Brain microvascular endothelial cell (primary cell): ENCODE data around the gene TXNDC2.
A peak's percentile ranks its signal among the peaks of the same experiment; 100 is the strongest.

Experiments used
- DNase-seq: peaks from one replicate; pipeline ENCODE4 v3.0.0-alpha.2; 2020
- H3K27ac ChIP-seq: fragments of 250-450 bp; sonication (Bioruptor Pico); 2 replicates; pipeline ENCODE4 v1.5.1; 2020; ENCODE audit warnings: mild to moderate bottlenecking, moderate library complexity
- H3K27me3 ChIP-seq: fragments of 250-450 bp; sonication (Bioruptor Pico); replicated peaks from 2 replicates; pipeline ENCODE4 v1.5.1; 2020; ENCODE audit warnings: mild to moderate bottlenecking
- H3K36me3 ChIP-seq: fragments of 250-450 bp; sonication (Bioruptor Pico); replicated peaks from 2 replicates; pipeline ENCODE4 v1.5.1; 2020; ENCODE audit warnings: mild to moderate bottlenecking
- H3K4me3 ChIP-seq: 2 replicates; pipeline ENCODE4 v1.5.1; 2011; ENCODE audit warnings: low read depth, mild to moderate bottlenecking, control low read depth, low read length, moderate library complexity
- in situ Hi-C: cut with HindIII; loops from 2 replicates; pipeline ENCODE4 v1.10.0; 2017; ENCODE audit warnings: low sequenced_read_pairs, low pct_ligation_motif_present
- TF ChIP-seq, protein P1 (sequence below): IDR thresholded peaks from 2 replicates; pipeline ENCODE4 v1.5.1; 2011; ENCODE audit warnings: low read depth, mild to moderate bottlenecking, moderate library complexity, low read length, control low read depth, inconsistent platforms; ENCODE audit errors: missing control alignments

The TXNDC2 gene

DNA sequence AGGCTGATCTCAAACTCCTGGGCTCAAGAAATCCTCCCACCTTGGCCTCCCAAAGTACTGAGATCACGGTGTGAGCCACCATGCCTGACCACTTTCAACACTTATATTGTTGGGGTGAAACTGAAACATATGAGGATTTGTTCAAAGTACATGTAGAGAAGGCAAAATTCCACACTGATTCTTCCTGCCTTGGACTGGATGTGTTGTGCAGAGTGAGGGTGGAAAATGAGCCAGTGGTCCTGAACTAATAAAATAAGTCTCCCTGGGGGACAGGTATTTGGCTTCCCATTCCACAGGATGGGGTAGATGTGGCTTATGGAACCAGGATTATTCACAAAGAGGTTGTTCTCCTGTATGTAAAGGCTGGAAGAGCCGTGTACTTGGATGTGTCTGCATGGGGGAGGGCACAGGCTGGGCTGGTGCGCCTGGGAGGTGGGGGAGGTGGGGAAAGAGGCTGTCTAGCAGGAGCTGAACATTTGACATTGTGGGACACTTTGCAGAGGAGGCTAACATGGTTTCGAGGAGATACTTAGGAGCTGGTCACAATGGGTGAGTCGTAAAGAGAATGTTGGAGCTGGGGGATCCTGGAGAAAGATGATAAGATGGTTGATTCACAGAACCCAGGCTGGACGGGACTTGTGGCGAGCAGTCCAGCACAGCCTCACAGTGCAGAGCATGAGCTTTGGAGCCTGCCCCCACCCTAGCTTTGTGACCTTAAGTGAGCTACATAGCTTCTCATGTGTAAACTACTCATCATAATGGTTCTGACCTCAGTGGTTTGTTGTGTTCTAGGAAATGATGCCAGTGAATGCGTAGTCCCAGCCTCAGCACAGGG, at the start of gene TXNDC2:
Gene TXNDC2, plus strand, starts transcription at position 804 of the 835 bp plus-strand sequence. CDS start 708 bp downstream, outside the sequence.
- in situ Hi-C loops: no loop called here
- DNase-seq: no peak

DNA sequence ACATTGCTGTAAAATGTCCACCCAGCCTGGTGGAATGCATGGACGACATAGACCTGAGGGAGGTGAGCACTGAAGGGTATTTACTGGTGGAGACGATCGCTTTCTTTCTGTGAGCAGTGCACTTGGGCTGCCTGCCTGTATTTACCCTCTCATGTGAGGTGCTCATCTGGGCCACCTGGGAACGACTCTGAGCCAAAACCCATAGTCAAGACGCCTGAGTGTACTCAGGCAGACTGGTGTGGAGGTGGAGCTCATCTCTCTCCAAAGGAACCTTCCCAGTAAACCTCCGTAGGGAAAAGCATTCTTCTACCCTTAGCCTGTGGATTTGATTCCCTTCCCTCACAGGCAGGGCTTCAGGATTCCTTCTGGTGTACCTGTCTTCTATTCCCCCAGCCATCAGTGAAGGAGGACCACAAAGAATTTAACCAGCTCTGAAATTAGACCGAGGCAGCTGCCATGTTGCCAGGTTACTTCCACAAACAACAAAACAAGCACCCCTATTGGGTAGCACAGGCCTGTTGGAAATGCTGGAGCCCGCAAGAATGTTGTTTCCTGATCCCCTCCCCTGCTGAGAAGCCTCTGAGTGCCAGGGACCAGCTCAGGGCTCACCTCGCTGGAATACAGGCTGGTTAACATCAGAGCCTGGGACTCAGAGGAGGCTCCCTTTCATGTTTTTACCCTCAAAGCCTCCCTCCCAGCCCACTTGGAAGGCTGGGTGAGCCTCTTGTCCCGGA, 47.5 kb upstream of the TXNDC2 start:
- Histone ChIP-seq H3K36me3 (peaks cover 16% of the 10 kb centered on the region), H3K27ac (peak overlapping the region; percentile 14), H3K27me3 (no peaks in the 10 kb centered on the region), H3K4me3 (no peak overlapping the region)
- DNase-seq: peak; percentile 79
- TF ChIP-seq, protein P1, sequence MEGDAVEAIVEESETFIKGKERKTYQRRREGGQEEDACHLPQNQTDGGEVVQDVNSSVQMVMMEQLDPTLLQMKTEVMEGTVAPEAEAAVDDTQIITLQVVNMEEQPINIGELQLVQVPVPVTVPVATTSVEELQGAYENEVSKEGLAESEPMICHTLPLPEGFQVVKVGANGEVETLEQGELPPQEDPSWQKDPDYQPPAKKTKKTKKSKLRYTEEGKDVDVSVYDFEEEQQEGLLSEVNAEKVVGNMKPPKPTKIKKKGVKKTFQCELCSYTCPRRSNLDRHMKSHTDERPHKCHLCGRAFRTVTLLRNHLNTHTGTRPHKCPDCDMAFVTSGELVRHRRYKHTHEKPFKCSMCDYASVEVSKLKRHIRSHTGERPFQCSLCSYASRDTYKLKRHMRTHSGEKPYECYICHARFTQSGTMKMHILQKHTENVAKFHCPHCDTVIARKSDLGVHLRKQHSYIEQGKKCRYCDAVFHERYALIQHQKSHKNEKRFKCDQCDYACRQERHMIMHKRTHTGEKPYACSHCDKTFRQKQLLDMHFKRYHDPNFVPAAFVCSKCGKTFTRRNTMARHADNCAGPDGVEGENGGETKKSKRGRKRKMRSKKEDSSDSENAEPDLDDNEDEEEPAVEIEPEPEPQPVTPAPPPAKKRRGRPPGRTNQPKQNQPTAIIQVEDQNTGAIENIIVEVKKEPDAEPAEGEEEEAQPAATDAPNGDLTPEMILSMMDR: no peak
- in situ Hi-C loops: no loop called here

More for the DNA sequence above, at the start of gene TXNDC2:
- TF ChIP-seq, protein P1: no peak
- H3K4me3 ChIP-seq: no peak within 1 kb of the TSS
- no peaks in the 10 kb centered on the region for H3K27me3 ChIP-seq
- H3K27ac ChIP-seq: no peak within 1 kb of the TSS
- H3K36me3 ChIP-seq: no peaks in the 10 kb centered on the region

DNA sequence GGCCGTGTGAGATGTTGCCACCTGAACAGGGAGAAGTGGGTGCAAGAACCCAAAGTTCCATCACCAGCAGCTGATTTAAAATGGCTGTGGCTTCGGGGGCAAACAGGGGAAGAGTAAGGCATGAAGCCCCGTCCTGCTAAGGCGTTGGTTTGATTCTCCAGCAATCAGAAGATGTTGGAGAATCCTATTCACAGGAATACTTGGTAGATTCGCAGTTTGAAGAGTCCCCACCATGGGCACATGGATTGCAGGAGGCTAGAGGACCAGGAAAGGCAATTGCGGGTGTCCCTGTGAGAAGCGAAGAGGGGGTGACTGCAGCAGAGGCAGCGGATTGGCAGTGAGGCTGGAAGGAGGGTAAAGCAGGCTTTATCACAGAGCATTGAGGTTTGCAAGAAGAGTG, 46.6 kb upstream of the TXNDC2 start:
- no peaks in the 10 kb centered on the region for H3K27me3 ChIP-seq
- in situ Hi-C loops: no loop called here
- DNase-seq: no peak
- no peak overlapping the region for H3K27ac ChIP-seq
- TF ChIP-seq, protein P1: no peak
- H3K36me3 ChIP-seq: peaks cover 16% of the 10 kb centered on the region
- H3K4me3 ChIP-seq: no peak overlapping the region

DNA sequence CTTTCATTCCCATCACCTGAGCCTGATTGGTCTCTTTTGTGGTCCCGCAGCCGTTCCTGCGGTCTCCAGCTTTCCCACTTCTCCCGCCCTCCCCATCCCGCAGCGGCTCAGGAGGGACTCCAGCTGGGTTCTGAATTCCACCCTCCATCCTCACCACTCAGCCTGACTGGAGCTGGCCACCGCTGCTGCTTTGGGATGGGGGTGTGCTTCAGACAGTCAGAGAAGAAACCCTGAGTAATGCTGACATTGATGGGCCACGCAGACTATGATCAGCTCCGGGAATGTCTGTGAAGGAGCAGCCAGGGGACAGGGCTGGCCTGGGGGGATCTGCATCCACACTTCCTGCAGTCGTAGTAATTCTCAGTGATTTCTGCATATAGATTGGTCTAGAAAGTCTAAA, 45.9 kb upstream of the TXNDC2 start:
- no peak overlapping the region for H3K27ac ChIP-seq
- H3K36me3 ChIP-seq: peaks cover 19% of the 10 kb centered on the region
- no peaks in the 10 kb centered on the region for H3K27me3 ChIP-seq
- in situ Hi-C loops: no loop called here
- TF ChIP-seq, protein P1: no peak
- DNase-seq: no peak
- no peak overlapping the region for H3K4me3 ChIP-seq

DNA sequence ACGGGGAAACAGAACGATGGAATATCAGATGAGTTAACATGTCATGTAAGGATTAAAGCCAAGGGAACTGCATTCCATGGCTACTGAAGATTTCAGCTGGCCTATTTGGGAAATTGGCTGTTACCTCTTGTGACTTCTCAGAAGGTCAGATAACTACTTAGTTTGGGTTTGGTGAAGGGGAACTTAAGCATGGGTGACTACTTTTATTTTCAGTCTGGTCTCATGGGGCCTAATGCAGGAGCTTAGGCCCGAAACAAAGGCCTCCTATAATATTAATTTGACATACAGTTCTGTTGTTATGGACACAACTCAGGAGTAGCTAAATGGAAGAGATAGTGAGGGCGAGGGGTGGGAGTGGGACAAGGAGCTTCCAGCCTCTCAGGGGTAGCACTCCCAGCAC, 44.0 kb upstream of the TXNDC2 start:
- TF ChIP-seq, protein P1: no peak
- Histone ChIP-seq H3K27me3 (no peaks in the 10 kb centered on the region), H3K27ac (no peak overlapping the region), H3K36me3 (peaks cover 30% of the 10 kb centered on the region), H3K4me3 (no peak overlapping the region)
- DNase-seq: no peak
- in situ Hi-C loops: no loop called here
